Tibial artery (tissue), 4 donors: ENCODE results near the gene BPIFA2.
A peak's percentile ranks its signal among the peaks of the same experiment; 100 is the strongest.

Experiments
- DNase-seq, 2 donors: peaks; one replicate each; pipeline ENCODE4 v3.0.0-alpha.2; 2019
- H3K27ac ChIP-seq, 2 donors: fragments of 200-600 bp; sonication (generic) in 1 of 2; 1 replicate in 1 of 2; 2 replicates in 1 of 2; pipeline ENCODE4 v1.5.1; 2018 to 2019; ENCODE audit warnings: mild to moderate bottlenecking in 1 of 2
- H3K27me3 ChIP-seq, 2 donors: fragments of 200-600 bp; sonication (generic) in 1 of 2; one replicate each; pipeline versions ENCODE4 v1.5.1 to v1.6.0; 2016 to 2019
- H3K36me3 ChIP-seq, 3 donors: fragments of 200-600 bp; sonication (generic) in 2 of 3; one replicate each; pipeline ENCODE4 v1.5.1; 2016 to 2019; ENCODE audit warnings: mild to moderate bottlenecking in 2 of 3
- H3K4me1 ChIP-seq, 4 donors: fragments of 200-600 bp; sonication (generic) in 2 of 4; 1 replicate in 3 of 4; 2 replicates in 1 of 4; pipeline ENCODE4 v1.5.1; 2016 to 2019
- H3K4me3 ChIP-seq, 2 donors: fragments of 200-600 bp; sonication (generic) in 1 of 2; 1 replicate in 1 of 2; 2 replicates in 1 of 2; pipeline ENCODE4 v1.5.1; 2018 to 2019; ENCODE audit warnings: mild to moderate bottlenecking in 2 of 2
- H3K9me3 ChIP-seq, 3 donors: fragments of 200-600 bp; sonication (generic) in 1 of 3; one replicate each; pipeline ENCODE4 v1.5.1; 2016 to 2019
- CTCF ChIP-seq, 2 experiments: fragments of 200-600 bp in 1 of 2; fragments of 450-650 bp in 1 of 2; IDR thresholded peaks; one replicate each; pipeline ENCODE4 v1.5.1; 2017 to 2019; ENCODE audit warnings: antibody characterized with exemption in 2 of 2, mild to moderate bottlenecking in 1 of 2, moderate library complexity in 1 of 2
- intact Hi-C: fragments of 100-400 bp; cut with DNase I; formaldehyde crosslinking; loops from one replicate; pipeline ENCODE4 v1.15.0; 2023; ENCODE audit warnings: low total_unique reads

The BPIFA2 gene

GRCh38 chr20:33169176-33169794 is 1.3 kb downstream of the BPIFA2 start:
- TF ChIP-seq CTCF (IDR thresholded peaks at IDR 0.05), result peak in 1 of 2 experiments; percentile 8
- no peaks in the 10 kb centered on the region for H3K36me3 ChIP-seq
- H3K27me3 ChIP-seq, result peaks cover 0 to 11% of the 10 kb centered on the region in 2 donors
- H3K9me3 ChIP-seq, result peaks cover 0 to 15% (median 12%) of the 10 kb centered on the region in 3 donors
- H3K4me1 ChIP-seq, result no peaks in the 10 kb centered on the region
- DNase-seq, result no peak
- H3K27ac ChIP-seq, result no peak overlapping the region
- H3K4me3 ChIP-seq, result no peak overlapping the region
- intact Hi-C loops, result no loop called here

GRCh38 chr20:33172781-33173180 is 4.8 kb downstream of the BPIFA2 start:
- intact Hi-C loops, result no loop called here
- H3K27me3 ChIP-seq, result peaks cover 0 to 4% of the 10 kb centered on the region in 2 donors

GRCh38 chr20:33175123-33175522 is 7.2 kb downstream of the BPIFA2 start:
- Histone ChIP-seq H3K27me3 (peaks cover 0 to 4% of the 10 kb centered on the region in 2 donors), H3K4me3 (no peak overlapping the region), H3K9me3 (peaks cover 0 to 8% (median 6%) of the 10 kb centered on the region in 3 donors), H3K4me1 (no peaks in the 10 kb centered on the region), H3K27ac (no peak overlapping the region), H3K36me3 (no peaks in the 10 kb centered on the region)
- intact Hi-C loops, result no loop called here
- no peak for TF ChIP-seq CTCF (IDR thresholded peaks at IDR 0.05)
- DNase-seq, result no peak

More at GRCh38 chr20:33172781-33173180, 4.8 kb downstream of the BPIFA2 start:
- Histone ChIP-seq H3K4me1 (no peaks in the 10 kb centered on the region), H3K27ac (no peak overlapping the region), H3K4me3 (no peak overlapping the region), H3K9me3 (peaks cover 0 to 15% (median 12%) of the 10 kb centered on the region in 3 donors), H3K36me3 (no peaks in the 10 kb centered on the region)
- TF ChIP-seq CTCF (IDR thresholded peaks at IDR 0.05), result no peak
- no peak for DNase-seq

- Histone ChIP-seq H3K9me3 (no peaks in the 10 kb centered on the region), H3K27me3 (peaks cover 0 to 4% of the 10 kb centered on the region in 2 donors), H3K27ac (no peak overlapping the region), H3K4me3 (no peak overlapping the region), H3K4me1 (no peaks in the 10 kb centered on the region), H3K36me3 (no peaks in the 10 kb centered on the region)
- TF ChIP-seq CTCF (IDR thresholded peaks at IDR 0.05), result no peak
- DNase-seq, result no peak
- intact Hi-C loops, result no loop called here
Measured at GRCh38 chr20:33176101-33176500, 8.1 kb downstream of the BPIFA2 start.

GRCh38 chr20:33177866-33178265 is 9.9 kb downstream of the BPIFA2 start:
- H3K4me1 ChIP-seq, result no peaks in the 10 kb centered on the region
- no peak overlapping the region for H3K4me3 ChIP-seq
- H3K36me3 ChIP-seq, result no peaks in the 10 kb centered on the region
- no peaks in the 10 kb centered on the region for H3K9me3 ChIP-seq
- intact Hi-C loops, result no loop called here
- TF ChIP-seq CTCF (IDR thresholded peaks at IDR 0.05), result no peak
- H3K27me3 ChIP-seq, result peaks cover 0 to 4% of the 10 kb centered on the region in 2 donors
- no peak overlapping the region for H3K27ac ChIP-seq
- no peak for DNase-seq
